HG03432 (cell line): ENCODE data around the gene PPFIA3.
"Not testable (repeated sequence)": the region's sequence is repeated elsewhere in the genome, so short reads cannot be mapped to it uniquely, and the experiment has no call there.

Experiments used
- ATAC-seq: cut with Tn5 transposase; IDR thresholded peaks from one replicate; pipeline ENCODE4 v1.9.1; 2021; ENCODE audit warnings: mild to moderate bottlenecking, moderate library complexity; ENCODE audit not compliant: unreplicated experiment

The PPFIA3 gene

DNA sequence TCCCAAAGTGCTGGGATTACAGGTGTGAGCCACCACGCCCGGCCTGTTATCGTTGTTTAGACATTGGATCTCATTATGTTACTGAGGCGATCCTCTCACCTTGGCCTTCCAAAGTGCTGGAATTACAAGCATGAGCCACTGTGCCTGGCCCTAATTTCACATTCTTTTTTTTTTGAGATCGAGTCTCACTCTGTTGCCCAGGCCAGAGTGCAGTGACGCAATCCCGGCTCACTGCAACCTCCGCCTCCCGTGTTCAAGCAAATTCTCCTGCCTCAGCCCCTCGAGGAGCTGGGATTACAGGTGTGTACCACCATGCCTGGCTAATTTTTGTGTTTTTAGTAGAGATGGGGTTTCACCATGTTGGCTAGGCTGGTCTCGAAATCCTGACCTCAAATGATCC lies 3.9 kb downstream of the PPFIA3 start:
- ATAC-seq: not testable (repeated sequence)

DNA sequence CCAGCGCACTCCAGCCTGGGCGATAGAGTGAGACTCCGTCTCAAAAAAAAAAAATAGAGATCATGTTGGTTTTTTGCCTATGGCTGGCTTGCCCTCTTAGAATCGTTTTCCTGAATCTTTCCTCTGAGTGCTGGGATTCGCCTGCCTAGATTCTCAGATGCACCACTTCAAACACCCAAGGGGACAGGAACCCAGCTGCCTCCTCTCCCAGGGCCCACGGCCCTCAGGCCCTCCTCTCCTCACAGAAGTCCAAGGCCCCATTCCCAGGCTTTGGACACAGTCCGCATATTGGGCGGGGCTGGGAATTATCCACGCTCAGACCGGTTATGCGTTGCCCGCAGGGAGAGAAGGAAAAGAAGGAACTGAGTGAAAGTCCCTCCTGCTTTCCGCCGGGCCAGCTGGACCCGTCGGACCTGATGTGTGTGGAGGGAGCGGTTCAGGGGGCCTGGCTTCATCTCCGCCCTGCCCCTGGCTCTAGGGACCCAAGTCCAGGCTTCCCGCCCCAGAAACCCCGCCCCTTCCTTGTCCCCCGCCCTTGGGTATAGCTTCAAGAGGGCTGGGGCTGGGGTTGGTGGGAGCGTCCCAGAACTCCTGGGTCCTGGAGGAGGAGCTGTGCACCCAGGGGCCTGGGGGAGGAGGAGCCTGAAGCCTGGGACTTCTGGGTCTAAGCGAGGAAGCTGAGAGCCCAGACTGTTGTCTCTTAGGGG lies 5.8 kb downstream of the PPFIA3 start:
- ATAC-seq: no peak

DNA sequence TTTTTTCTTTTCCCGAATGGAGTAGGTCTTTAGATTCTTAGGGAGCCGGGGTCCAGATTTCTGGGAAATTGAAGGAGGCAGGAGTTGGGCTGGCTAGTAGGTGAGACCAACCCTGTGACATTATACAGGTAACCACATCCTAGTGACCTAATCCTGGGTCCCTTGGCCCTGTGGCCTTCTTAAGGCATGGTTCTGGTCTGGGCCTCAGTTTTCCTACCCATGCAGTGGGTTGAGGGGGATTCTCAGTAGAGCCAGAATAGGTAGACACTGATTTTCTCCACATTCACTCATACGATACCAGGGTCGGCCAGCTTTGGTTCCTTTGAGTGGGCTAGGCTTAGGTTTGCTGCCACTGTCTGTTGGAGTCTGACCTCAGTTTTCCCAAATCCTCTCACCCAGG lies 7.2 kb downstream of the PPFIA3 start:
- no peak for ATAC-seq

DNA sequence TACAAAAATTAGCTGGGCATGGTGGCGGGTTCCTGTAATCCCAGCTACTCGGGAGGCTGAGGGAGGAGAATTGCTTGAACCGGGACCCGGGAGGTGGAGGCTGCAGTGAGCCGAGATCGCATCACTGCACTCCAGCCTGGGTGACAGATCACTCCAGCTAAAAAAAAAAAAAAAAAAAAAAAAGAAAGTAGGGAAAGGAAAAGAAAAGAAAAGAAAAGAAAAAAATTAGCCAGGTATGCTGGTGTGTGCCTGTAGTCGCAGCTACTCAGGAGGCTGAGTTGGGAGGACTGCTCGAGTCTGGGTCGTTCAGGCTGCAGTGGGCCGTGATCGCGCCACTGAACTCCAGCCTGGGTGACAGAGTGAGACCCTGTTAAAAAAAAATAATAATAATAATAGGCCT lies 7.9 kb downstream of the PPFIA3 start:
- ATAC-seq: not testable (repeated sequence)

DNA sequence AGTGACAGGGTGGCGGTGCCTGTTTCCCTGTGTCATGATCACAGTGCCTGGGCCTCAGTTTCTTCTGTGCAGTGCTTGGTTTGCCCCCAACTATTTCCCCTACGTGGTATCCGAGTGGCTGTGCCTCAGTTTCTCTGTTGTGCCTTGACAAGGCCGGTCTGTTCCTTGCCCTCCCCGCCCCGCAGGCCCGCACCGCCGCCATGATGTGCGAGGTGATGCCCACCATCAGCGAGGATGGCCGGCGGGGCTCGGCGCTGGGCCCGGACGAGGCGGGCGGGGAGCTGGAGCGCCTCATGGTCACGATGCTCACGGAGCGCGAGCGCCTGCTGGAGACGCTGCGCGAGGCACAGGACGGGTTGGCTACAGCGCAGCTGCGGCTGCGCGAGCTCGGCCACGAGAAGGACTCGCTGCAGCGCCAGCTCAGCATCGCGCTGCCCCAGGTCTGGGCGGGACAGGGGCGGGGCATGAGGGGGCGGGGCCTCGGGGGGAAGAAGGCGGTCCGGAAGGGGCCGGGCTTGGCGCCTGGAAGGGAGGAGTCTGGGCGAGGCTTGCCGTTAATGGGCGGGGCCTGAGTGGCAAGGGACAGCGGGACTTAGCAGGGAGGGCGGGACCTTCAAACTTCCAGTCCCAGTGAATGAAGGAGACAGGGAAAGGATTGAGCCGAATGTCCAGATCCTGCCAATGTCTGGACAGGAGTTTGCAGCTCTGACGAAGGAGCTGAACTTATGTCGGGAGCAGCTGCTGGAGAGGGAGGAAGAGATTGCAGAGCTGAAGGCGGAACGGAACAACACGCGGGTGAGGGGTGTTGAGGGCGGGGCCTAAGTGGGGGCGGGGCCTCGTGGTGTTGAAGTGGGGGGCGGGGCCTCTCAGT lies 8.6 kb downstream of the PPFIA3 start:
- peak; percentile 87 for ATAC-seq

DNA sequence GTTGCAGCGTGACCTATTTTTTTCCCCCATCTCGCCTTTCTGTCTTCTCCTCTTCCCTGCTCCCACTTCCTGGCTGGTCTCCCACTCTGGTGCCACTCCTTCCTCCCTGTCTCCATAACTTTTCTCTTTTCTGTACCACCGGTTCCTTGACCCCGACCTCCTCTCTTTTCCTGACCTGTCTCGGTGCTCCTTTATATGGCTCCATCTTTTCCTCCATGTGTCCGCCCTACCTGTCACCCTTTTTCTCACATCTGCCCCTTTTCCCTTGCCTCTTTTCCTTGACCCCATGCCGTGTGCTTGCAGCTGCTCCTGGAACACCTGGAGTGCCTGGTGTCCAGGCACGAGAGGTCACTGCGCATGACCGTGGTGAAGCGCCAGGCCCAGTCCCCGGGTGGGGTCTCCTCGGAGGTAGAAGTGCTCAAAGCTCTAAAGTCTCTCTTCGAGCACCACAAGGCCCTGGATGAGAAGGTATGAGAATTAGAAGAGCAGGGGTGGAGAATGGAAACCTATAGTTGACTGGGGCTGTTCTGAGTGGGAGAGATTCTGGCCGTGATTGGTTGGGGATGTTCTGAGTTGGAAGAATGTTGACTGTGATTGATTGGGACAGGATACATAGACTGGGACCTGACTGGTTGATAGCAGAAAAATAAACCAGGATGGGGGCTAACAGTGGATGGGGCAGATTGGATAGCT lies 9.3 kb downstream of the PPFIA3 start:
- no peak for ATAC-seq

DNA sequence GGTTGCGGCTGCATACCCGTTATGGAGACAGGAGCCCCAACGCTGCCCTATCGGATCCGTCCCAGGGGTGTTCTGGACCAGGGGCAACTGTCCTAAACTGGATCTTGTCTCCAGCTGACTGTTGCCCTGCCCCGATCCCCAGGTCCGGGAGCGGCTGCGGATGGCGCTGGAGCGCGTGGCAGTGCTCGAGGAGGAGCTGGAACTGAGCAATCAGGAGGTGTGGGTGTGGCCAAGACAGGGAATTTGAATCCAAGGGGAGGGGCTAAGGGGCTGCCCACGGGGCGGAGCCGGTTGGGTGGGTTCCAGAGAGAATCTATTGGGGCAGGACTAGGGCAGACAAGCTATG lies 9.9 kb downstream of the PPFIA3 start:
- no peak for ATAC-seq

DNA sequence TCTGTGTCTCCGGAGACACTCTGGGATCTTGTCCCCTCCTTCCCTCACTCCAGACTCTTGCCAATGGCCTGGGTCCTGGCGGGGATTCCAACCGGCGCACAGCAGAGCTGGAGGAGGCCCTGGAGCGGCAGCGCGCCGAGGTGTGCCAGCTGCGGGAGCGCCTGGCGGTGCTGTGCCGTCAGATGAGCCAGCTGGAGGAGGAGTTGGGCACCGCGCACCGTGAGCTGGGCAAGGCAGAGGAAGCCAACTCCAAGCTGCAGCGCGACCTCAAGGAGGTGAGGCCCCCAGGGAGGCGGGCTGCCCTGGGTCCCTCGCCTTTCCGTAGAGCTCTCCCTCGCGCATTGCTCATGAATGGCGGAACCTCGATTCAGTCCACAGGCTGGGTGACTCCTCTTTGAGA lies 11.0 kb downstream of the PPFIA3 start:
- ATAC-seq: no peak

DNA sequence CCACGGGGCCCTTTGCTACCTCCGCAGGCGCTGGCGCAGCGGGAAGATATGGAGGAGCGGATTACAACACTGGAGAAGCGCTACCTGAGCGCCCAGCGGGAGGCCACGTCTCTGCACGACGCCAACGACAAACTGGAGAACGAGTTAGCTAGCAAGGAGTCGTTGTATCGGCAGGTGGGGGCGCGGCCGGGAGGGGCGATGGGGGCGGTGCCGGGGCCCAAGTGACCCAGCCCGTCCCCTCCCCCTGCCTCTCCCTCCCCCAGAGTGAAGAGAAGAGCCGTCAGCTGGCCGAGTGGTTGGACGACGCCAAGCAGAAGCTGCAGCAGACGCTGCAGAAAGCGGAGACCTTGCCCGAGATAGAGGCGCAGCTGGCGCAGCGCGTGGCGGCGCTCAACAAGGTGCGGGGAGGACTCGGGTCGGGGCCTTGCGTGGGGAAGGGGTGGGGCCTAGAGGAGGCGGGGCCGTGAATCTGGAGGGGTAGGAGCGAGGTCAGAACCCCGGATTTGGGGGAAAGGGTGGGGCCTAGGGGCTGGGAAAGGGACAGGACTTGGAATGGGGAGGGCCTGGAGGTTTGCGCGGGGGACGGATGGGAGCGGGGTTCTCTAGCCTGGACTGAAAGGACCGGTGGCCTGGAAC lies 13.7 kb downstream of the PPFIA3 start:
- ATAC-seq: no peak

DNA sequence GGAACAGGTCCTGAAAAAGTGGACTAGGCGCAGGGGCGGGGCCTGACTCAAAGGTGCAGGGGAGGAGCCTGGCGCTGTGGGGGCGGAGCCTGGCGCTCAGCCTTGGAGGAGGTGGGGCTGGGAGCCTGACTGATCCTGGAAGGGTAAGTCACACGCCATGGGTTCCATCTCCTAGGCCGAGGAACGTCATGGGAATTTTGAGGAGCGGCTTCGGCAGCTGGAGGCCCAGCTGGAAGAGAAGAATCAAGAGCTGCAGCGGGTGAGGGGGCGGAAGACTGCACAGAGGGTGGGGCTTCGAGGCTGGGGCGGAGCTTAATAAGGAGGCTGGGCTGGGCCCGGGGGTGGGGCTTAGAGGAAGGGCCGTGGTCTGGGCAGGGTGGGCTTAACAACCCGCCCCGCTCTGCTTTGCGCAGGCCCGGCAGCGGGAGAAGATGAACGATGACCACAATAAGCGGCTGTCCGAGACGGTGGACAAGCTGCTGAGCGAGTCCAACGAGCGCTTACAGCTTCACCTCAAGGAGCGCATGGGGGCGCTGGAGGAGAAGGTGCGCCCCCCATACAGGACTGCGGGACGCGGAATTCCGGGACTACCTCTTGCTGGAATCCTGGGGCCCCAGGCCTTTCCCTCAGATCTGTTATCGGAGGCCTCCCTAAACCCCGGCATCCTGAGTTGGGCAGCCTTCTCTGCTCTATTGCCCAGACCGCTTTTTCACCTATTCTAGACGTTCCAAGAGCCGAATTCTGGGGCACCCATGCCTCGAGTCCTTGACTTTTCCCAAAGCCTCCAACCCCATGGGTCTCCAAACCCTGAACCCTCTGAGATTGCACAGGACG lies 14.5 kb downstream of the PPFIA3 start:
- ATAC-seq: no peak

DNA sequence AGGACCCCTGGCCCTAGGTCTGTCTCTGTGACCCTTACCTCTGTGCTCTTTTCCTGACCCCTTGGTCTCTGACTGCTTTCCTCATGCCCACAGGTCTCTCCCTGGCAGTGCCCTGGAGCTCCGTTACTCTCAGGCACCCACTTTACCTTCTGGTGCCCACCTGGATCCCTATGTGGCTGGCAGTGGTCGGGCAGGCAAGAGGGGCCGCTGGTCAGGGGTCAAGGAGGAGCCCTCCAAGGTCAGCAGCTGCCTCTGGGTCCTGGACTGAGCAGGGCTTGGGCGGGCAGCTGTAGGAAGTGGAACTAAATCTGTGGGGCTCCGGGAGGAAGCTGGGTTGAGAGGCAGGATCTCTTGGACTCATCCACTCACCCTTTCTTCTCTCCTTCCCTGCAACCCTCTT lies 16.3 kb downstream of the PPFIA3 start:
- no peak for ATAC-seq

DNA sequence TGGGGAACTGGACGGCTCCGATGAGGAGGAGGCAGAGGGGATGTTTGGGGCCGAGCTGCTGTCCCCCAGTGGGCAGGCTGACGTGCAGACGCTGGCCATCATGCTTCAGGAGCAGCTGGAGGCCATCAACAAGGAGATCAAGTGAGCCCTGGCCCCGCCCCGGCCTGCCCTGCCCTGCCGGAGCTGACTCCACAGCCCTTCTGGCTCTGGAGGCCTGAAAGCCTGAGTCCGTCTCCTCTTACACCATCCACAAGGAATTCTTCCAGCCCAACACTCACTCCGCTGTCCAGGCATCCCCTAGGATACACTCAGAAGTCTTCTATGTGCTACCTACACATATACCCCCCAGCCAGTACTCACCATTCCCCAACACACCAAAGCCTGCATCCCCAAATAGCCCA lies 17.4 kb downstream of the PPFIA3 start:
- no peak for ATAC-seq

DNA sequence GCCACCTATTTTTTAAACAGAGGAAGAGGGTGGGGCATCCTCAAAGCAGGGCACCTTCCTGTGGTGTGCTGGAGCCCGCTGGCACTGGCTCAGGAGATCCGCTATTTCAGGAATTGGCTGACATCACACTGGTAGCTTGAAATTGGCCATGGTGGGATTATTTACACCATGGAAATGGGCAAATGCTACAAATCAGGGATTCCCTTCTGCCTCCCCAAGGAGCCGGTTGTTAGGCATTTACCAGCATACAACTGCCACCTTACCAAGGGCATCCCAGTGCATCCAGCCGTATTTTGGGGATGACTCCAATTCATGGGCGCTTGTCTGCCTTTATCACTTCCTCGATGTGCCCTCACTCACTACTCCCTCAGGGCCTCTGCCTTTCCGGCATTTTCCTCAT lies 21.6 kb downstream of the PPFIA3 start:
- ATAC-seq: no peak

DNA sequence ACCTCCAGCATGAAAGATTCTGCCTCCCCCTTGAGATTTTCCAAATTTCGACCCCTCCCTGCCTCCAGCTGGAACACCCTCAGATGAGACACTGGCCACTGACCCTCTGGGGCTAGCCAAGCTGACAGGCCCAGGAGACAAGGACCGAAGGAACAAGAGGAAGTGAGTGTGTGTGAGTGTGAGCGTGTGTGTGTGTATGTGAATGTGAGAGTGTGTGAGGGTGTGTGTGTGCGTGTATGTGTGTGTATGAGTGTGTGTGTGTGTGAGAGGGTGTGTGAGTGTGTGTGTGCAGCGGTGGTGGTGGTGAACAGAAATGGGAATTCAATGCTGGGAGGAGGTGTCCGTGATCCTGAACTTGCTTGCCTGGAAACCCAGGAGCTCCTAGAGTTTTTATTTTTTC lies 22.0 kb downstream of the PPFIA3 start:
- ATAC-seq: no peak

DNA sequence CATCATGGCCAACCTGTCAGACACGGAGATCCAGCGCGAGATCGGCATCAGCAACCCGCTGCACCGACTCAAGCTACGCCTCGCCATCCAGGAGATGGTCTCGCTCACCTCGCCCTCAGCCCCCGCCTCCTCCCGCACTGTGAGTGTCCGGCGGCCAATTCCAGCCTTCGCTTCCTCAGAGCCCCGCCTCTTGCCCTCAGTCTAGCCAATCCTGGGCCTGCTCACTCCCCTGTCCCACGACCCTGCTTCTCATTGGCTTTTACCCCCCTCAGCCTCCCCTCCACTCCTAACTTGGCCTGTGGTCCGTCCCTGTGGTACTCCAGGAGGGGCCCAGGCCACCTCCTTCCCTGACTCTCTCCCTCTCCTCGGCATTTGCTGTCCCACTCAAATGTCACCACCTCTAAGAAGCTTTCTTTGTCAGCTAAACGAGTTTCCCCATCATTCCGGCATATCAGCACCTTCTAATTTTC lies 23.6 kb downstream of the PPFIA3 start:
- peak; percentile 58 for ATAC-seq

DNA sequence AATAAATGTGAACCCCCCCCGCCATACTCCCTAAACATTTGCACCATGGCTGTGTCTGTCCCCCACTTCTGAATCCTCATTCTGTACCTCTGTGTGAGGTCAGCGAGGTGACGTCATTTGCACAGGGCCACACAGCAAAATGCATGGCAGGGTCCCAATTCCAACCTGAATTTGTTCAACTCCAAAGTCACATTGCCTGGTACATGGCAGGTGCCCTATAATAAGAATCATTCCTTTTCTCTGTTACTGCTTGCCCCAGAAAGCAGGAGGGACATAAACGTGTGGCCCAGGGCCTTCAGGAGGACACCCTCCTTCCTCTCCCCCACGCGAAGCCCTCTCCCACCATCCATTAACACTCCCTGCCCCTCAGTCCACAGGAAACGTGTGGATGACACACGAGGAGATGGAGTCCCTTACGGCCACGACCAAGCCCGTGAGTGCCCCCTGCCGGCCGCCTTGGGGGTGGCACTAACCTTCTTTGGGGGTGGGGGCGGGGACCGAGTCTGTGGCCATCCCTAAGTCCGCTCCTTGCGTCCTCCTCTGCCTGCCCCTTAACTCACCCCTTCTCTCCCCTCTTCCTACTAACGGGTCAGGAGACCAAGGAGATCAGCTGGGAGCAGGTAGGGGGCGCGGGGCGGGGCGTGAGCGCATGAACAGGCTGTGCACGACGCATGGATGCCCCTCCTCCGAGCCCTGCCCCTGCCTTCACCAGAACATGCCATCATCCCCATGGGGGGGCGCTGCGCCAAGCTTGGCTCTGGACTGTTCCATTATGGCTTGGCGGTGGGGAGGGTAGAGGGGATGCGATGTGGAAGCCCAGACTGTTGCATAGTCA lies 26.4 kb downstream of the PPFIA3 start:
- ATAC-seq: no peak

DNA sequence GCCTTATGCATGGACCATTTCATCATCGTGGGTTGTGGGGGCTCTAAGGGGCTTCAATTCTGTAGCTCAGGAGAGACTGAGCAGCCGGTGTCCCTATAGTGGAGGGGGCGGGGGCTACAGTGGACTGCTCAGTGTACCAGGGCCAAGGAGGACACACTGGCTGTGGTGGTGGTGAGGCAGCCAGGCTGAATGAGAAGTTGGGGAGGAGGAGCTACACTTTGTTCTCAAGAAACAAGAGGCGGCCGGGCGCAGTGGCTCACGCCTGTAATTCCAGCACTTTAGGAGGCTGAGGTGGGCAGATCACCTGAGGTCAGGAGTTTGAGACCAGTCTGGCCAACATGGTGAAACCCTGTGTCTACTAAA lies 27.0 kb downstream of the PPFIA3 start:
- not testable (repeated sequence) for ATAC-seq

DNA sequence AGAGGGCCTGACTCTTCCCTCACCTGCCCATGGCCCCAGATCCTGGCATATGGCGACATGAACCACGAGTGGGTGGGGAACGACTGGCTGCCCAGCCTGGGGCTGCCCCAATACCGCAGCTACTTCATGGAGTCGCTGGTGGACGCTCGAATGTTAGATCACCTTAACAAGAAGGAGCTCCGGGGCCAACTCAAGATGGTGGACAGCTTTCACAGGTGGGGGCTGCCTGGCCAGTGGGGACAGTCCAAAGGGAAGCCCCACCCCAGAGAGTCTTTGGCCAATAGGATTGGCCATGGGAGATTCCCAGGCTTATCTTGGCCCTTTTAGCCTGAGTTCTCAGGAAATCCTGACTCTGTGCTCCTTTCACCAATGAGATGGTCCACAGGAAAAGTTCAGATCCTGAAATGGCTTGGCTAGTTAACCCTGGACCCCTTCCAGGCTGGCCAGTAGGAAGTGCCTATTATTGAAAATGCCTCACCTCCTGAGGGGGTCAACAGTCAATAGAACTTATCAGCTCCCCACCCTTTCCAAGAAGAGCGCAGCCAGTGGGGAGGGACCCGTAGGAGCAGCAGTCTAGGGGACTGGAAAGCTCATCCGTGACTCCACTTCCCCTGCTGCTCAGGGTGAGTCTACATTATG lies 28.8 kb downstream of the PPFIA3 start:
- no peak for ATAC-seq
